OCI-LY3 (cell line): ENCODE data around the gene PAM.

Experiments
- EZH2phosphoT487 ChIP-seq: fragments of 200-600 bp; shearing (Covaris generic); IDR thresholded peaks from 2 replicates; pipeline ENCODE4 v1.6.1; 2018; ENCODE audit warnings: antibody characterized with exemption, mixed run types, low read depth
- TF ChIP-seq, protein P1 (sequence below): fragments of 200-600, 300-600 bp; sonication (generic); IDR thresholded peaks from 2 replicates; pipeline ENCODE4 v1.5.1; 2014; ENCODE audit warnings: antibody characterized with exemption, low read length, low read depth

DNA sequence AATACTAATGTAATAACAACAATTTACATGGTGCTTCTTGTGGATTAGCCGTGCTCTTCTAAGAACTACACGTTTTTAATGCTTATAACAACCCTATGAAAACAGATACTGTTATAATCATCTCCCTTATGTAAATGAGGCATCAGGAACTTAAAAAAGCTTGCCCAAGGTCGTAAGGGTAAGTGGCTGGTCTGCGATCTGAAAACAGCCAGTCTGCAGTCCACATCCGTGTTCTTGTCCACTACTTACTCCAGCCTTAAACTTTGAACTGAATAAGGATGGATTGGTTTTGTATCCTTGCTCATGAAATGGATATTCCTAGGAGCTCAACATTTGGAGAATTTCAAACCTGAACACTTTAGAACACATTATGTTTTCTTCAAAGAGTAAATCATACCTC is 26.7 kb downstream of the PAM start:
- TF ChIP-seq, protein P1, sequence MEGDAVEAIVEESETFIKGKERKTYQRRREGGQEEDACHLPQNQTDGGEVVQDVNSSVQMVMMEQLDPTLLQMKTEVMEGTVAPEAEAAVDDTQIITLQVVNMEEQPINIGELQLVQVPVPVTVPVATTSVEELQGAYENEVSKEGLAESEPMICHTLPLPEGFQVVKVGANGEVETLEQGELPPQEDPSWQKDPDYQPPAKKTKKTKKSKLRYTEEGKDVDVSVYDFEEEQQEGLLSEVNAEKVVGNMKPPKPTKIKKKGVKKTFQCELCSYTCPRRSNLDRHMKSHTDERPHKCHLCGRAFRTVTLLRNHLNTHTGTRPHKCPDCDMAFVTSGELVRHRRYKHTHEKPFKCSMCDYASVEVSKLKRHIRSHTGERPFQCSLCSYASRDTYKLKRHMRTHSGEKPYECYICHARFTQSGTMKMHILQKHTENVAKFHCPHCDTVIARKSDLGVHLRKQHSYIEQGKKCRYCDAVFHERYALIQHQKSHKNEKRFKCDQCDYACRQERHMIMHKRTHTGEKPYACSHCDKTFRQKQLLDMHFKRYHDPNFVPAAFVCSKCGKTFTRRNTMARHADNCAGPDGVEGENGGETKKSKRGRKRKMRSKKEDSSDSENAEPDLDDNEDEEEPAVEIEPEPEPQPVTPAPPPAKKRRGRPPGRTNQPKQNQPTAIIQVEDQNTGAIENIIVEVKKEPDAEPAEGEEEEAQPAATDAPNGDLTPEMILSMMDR: no peak
- TF ChIP-seq EZH2phosphoT487: no peak
